Neural crest cell (in vitro differentiated cells): ENCODE results near the gene GARS1. TPM values are rescaled to one million over a fixed set of nuclear protein-coding genes. Genes with fewer than 3 reads are reported as not detected.

Source experiments
- DNase-seq: peaks from one replicate; pipeline ENCODE4 v3.0.0; 2021; ENCODE audit warnings: low read depth, mixed read lengths, low spot score
- H3K27ac Mint-ChIP-seq: one replicate; pipeline ENCODE4 v1.8.0; 2021; ENCODE audit warnings: mild to moderate bottlenecking, mixed read lengths; ENCODE audit not compliant: unreplicated experiment
- H3K27me3 Mint-ChIP-seq: 2 replicates; pipeline ENCODE4 v1.8.0; 2021; ENCODE audit warnings: low read depth, mild to moderate bottlenecking, mixed read lengths
- H3K36me3 Mint-ChIP-seq: 2 replicates; pipeline ENCODE4 v1.8.0; 2021; ENCODE audit warnings: low read depth, mild to moderate bottlenecking, mixed read lengths
- H3K4me1 Mint-ChIP-seq: 2 replicates; pipeline ENCODE4 v1.8.0; 2021; ENCODE audit warnings: mixed read lengths
- H3K4me3 Mint-ChIP-seq: one replicate; pipeline ENCODE4 v1.8.0; 2021; ENCODE audit warnings: mild to moderate bottlenecking, mixed read lengths
- H3K9me3 Mint-ChIP-seq: 2 replicates; pipeline ENCODE4 v1.8.0; 2021; ENCODE audit warnings: mixed read lengths
- total RNA-seq: library from RNA; stranded (reverse); gene quantifications from 2 replicates; pipeline ENCODE4 v1.2.1, GENCODE V29; 2021
- TF ChIP-seq, protein P1 (sequence below): fragments of 200-600 bp; sonication (generic); conservative IDR thresholded peaks from 2 replicates; pipeline ENCODE4 v1.5.0; 2021; ENCODE audit warnings: antibody characterized with exemption, mild to moderate bottlenecking

GARS1 gene
- total RNA-seq, 1 donor from 2014 or later = 152 TPM

DNA sequence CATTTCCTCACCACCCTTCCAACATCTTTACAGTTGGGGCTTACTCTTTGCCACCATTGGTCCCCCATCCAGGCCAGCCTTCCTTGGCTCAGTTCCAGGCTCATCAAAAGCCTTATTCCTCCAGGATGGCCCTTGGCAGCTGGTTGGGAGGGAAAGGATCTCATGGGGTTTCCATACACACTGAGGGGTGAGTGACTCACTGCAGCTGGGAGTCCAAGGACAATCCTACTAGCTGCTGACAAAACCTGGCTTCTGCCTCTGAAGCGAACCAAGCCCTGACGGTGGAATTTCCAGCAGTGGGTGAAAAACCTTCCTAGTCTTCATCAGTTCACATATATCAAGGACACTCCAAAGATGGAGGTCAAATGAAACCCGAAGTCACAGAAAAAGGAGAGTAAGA, 64.6 kb downstream of the GARS1 start:
- H3K4me1 Mint-ChIP-seq = no peaks in the 10 kb centered on the region
- H3K4me3 Mint-ChIP-seq = no peak overlapping the region
- no peak overlapping the region for H3K27ac Mint-ChIP-seq
- H3K27me3 Mint-ChIP-seq = no peaks in the 10 kb centered on the region
- TF ChIP-seq, protein P1, sequence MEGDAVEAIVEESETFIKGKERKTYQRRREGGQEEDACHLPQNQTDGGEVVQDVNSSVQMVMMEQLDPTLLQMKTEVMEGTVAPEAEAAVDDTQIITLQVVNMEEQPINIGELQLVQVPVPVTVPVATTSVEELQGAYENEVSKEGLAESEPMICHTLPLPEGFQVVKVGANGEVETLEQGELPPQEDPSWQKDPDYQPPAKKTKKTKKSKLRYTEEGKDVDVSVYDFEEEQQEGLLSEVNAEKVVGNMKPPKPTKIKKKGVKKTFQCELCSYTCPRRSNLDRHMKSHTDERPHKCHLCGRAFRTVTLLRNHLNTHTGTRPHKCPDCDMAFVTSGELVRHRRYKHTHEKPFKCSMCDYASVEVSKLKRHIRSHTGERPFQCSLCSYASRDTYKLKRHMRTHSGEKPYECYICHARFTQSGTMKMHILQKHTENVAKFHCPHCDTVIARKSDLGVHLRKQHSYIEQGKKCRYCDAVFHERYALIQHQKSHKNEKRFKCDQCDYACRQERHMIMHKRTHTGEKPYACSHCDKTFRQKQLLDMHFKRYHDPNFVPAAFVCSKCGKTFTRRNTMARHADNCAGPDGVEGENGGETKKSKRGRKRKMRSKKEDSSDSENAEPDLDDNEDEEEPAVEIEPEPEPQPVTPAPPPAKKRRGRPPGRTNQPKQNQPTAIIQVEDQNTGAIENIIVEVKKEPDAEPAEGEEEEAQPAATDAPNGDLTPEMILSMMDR = no peak
- DNase-seq = no peak
- no peaks in the 10 kb centered on the region for H3K9me3 Mint-ChIP-seq
- peaks cover 3% of the 10 kb centered on the region for H3K36me3 Mint-ChIP-seq

DNA sequence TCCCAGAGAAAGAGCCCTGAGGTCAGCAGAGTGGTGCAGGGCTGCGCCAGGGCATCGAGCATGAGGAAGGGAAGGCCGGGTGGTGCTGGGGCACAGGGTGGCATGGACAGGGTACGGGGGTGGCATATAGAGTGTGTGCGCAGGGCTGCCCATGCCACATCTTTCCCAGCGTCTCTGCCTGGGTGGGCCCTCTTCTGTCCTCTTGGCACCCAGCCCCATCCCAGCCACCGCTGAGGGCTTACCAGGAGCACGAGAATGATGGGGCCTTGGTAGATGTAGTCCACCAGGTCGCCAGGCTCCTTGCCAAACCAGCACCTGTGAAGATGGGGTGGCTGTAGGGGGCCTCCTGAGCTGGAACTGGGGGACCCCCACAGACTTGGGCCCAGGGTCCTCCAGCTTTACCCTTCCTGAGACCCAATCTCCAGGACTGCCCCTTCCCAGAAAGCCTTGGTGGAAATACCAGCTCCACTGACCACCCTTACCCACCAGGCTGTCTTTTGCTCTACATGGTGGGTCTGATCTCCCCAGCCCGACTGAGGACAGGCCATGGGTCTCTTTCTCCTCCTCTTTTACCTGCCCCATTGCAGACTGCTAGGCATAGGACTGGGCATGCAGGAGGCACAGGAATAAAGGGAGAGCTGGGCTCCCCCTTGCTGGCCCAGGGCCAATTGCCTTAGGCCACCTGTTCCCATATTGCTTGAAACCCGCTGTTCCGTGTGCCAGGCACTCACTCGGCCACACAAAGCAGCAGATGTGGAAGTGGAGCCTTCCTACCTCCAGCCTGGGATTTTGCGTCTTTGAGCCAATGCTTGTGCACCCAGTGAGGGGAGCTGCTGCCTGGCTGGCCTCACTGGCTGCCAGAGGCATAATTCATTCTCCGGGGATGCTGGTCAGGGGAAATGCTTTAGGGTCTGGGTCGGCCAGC, 65.9 kb downstream of the GARS1 start:
- TF ChIP-seq, protein P1 = no peak
- no peaks in the 10 kb centered on the region for H3K4me1 Mint-ChIP-seq
- H3K27me3 Mint-ChIP-seq = no peaks in the 10 kb centered on the region
- H3K4me3 Mint-ChIP-seq = no peak overlapping the region
- no peaks in the 10 kb centered on the region for H3K9me3 Mint-ChIP-seq
- DNase-seq = no peak
- H3K36me3 Mint-ChIP-seq = peaks cover 3% of the 10 kb centered on the region
- no peak overlapping the region for H3K27ac Mint-ChIP-seq

DNA sequence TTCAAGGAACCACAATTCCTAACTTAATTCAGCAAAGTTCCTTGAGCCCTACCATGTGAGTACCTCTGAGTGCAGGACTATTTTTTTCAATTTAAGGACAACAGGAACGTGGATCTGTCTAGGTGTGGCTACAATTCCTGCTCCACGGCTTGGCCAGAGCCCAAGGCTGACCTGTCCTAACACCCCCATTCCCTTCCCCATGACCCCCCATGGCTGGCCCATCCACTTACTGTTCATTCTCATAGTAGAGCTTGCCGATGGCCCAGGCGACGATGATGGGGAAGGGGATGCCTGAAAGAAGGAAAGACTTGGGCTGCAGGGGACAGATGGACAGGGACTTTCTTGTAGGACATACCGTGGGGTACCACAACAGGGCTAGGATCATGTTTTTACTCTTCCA, 67.2 kb downstream of the GARS1 start:
- no peaks in the 10 kb centered on the region for H3K9me3 Mint-ChIP-seq
- TF ChIP-seq, protein P1 = no peak
- no peak overlapping the region for H3K27ac Mint-ChIP-seq
- H3K4me3 Mint-ChIP-seq = no peak overlapping the region
- no peaks in the 10 kb centered on the region for H3K27me3 Mint-ChIP-seq
- peaks cover 3% of the 10 kb centered on the region for H3K36me3 Mint-ChIP-seq
- H3K4me1 Mint-ChIP-seq = no peaks in the 10 kb centered on the region
- DNase-seq = no peak

DNA sequence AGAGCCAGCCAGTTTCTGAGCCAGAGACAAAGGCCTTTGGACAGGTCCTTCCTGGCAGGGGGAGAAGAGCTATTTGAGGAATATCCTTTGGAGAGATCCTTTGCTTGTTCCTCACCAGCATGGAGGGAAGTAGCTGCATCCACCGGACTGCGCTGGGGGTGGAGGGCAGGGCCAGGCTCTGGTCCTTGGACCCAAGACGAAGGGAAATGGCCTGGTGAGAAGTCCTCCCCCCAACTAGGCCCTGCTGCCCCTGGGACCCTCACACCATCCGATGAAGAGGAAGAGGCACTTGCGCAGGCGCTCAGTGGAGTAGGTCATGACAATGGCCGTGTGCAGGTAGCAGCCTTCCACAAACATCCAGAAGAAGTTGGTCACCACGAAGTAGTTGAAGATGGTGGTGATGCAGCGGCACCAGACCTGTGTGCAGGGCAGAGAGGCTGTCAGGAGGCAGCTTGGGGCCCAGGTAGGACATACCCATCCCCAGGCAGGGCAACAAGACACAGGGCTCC, 67.8 kb downstream of the GARS1 start:
- no peaks in the 10 kb centered on the region for H3K27me3 Mint-ChIP-seq
- H3K27ac Mint-ChIP-seq = no peak overlapping the region
- no peak for DNase-seq
- TF ChIP-seq, protein P1 = no peak
- H3K4me3 Mint-ChIP-seq = no peak overlapping the region
- peaks cover 3% of the 10 kb centered on the region for H3K36me3 Mint-ChIP-seq
- H3K9me3 Mint-ChIP-seq = no peaks in the 10 kb centered on the region
- no peaks in the 10 kb centered on the region for H3K4me1 Mint-ChIP-seq

DNA sequence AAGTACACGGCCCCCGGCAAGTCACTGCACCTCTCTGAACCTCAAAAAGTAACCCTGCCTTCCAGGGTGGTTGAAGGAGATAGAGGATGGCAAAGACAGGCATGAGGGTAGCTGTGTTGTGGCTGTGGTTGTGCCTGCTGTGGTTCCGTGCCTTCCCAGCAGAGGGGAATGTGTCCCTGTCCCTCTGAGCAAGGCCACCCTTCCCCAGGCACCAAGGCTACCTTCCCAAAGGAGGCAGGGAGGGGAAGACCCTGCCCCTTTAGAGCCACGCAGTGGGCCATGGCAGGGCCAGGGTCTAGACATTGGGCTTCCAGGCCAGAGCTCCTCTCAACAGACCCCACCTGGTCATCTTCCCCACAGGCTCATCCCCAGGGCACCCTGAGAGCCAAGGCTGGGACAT, 68.7 kb downstream of the GARS1 start:
- TF ChIP-seq, protein P1 = no peak
- no peaks in the 10 kb centered on the region for H3K9me3 Mint-ChIP-seq
- H3K27ac Mint-ChIP-seq = no peak overlapping the region
- H3K36me3 Mint-ChIP-seq = no peaks in the 10 kb centered on the region
- H3K27me3 Mint-ChIP-seq = no peaks in the 10 kb centered on the region
- no peak for DNase-seq
- no peak overlapping the region for H3K4me3 Mint-ChIP-seq
- no peaks in the 10 kb centered on the region for H3K4me1 Mint-ChIP-seq
